GM21717 (cell line): Measurements from ENCODE around the gene OR4C45.
"Not testable (repeated sequence)": the region's sequence is repeated elsewhere in the genome, so short reads cannot be mapped to it uniquely, and the experiment has no call there.

ENCODE experiments used
- ATAC-seq: cut with Tn5 transposase; IDR thresholded peaks from one replicate; pipeline ENCODE4 v1.9.1; 2021; ENCODE audit warnings: mild to moderate bottlenecking, moderate library complexity; ENCODE audit not compliant: unreplicated experiment

The OR4C45 gene

DNA sequence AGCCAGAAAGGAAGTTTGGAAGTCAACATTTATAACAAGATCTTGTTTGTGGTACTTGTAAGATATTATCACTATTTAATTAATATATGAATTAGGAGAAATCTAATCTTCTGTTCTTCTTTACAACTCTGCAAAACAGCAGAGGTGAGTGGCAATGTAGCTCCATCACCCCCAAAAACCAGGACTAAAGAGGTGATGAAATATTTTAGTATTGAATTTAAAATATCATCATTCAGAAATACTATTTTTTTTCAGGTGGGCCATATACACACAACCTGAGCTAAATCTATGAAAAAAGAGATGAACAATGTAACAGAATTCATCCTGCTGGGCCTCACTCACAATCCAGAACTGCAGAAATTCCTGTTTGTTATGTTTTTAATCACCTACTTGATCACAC, at the start of gene OR4C45:
OR4C45 (plus strand) TSS at position 301 of the 400 bp plus-strand sequence.
- no peak for ATAC-seq

- peak; percentile 62 for ATAC-seq
These were observed 37.1 kb upstream of the OR4C45 start for GRCh38 chr11:49995565-49995964.

DNA sequence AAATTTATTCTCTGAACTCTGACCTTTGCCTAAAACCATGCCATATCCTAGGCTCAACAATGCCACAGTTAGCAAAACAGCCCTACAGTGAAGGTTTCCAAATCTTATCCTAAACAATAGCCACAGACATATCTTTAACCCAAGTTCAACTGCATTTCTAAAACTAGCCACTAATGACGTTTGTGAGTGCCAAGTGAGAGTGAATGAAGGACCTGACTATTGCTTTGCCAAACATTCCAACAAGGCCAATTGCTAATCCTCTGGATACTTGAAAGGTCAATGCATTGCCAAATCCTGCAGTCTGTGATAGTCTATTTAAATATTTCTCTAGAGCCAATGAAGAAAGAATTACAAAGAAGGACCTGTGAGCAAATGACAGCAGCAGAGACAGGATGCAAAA, 2.5 kb upstream of the OR4C45 start:
- ATAC-seq: no peak

DNA sequence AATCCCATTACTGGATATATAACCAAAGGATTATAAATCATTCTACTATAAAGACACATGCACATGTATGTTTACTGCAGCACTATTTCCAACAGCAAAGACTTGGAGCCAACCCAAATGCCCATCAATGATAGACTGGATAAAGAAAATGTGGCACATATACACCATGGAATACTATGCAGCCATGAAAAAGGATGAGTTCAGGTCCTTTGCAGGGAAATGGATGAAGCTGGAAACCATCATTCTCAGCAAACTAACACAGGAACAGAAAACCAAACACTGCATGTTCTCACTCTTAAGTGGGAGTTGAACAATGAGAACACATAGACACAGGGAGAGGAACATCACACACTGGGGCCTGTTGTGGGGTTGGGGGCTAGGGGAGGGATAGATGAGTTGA, 3.6 kb downstream of the OR4C45 start:
- ATAC-seq: not testable (repeated sequence)

- ATAC-seq: no peak
These were observed 4.6 kb downstream of the OR4C45 start for GRCh38 chr11:50037251-50037650.

DNA sequence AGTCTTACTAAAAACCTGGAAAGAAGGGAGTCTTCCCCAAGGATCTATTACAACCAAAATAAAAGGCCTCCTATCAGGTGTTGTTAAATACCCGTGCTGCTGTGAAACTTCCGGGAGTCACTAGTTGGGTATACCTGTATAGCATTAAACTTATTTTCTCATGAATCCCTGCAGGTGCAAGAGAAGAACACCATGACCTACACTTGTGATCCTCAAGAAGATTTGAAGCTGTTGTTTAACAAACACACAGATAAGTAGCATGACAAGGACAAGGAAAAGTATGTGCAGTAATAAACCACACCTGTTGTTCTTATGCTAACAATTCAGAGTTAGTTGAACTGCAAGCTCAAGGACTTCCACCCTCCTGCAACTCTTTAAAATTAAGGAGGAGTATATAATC, 12.0 kb downstream of the OR4C45 start:
- no peak for ATAC-seq

- not testable (repeated sequence) for ATAC-seq
These were observed 30.4 kb downstream of the OR4C45 start for GRCh38 chr11:50063056-50063455.

GRCh38 chr11:50070389-50070788, 37.7 kb downstream of the OR4C45 start:
- no peak for ATAC-seq

DNA sequence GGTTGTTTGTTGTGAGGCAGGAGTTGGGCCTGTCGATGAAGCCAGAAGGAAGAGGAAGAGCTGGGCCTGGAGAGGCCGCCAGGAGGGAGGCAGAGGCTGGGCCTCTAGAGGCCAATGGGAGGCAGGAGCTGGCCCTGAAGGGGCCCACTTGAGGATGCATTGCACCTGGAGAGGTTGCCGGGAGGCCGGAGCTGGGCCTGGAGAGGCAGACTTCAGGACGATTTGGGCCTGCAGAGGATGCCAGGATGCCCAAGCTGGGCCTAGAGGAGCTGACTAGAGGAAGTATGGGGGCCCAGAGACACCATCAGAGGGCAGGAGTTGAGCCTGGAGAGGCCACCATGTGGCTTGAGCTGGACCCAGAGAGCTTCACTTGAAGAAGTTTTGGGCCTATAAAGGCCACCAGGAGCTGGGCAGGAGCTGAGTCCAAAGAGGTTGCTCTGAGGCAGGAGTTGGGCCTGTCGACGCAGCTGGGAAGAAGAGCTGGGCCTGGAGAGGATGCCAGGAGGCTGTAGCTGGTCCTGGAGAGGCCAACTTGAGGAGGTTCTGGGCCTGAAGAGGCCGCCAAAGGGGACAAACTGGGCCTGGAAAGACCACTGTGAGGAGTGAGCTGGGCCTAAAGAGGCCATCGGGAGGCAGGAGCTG, 39.0 kb downstream of the OR4C45 start:
- ATAC-seq: no peak

GRCh38 chr11:50072226-50073112, 39.8 kb downstream of the OR4C45 start:
- ATAC-seq: no peak

DNA sequence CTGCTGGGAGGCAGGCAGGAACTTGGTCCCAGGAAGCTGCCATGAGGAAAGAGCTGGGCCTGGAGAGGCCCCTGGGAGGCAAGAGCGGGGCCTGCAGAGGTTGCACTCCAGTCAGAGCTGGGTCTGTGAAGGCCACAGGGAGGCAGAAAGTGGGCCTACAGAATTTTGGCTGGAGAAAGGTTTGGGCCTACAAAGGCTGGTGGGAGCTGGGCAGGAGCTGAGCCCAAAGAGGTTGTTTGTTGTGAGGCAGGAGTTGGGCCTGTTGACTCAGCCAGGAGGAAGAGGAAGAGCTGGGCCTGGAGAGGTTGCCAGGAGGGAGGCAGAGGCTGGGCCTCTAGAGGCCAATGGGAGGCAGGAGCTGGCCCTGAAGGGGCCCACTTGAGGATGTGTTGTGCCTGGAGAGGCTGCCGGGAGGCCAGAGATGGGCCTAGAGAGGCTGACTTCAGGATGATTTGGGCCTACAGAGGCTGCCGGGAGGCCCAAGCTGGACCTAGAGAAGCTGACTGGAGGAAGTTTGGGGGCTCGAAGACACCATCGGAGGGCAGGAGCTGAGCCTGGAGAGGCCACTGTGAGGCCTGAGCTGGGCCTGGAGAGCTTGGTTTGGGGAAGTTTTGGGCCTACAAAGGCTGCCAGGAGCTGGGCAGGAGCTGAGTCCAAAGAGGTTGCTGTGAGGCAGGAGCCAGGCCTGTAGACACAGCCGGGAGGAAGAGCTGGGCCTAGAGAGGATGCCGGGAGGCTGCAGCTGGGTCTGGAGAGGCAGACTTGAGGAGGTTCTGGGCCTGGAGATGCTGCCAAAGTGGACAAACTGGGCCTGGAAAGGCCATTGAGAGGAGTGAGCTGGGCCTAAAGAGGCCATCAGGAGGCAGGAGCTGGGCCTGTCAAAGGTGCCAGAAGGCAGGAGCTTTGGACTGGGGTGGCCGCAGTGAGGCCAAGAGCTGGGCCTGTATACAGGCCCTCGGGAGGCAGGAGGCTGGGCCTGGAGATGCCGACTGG, 40.7 kb downstream of the OR4C45 start:
- no peak for ATAC-seq

DNA sequence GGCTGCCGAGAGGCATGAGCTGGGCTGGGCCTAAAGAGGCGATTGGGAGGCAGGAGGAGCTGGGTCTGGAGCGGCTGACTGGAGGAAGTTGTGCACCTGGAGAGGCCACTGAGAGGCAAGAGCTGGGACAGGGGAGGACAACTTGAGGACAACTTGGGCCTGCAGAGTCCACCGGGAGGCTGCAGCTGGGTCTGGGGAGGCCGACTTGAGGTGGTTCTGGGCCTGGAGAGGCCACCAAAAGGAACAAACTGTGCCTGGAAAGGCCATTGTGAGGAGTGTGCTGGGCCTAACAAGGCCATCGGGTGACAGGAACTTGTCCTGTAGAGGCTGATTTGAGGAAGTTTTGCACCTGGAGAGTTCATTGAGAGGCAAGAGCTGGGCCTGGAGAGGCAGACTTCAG, 41.5 kb downstream of the OR4C45 start:
- no peak for ATAC-seq

- ATAC-seq: no peak
These were observed 43.2 kb downstream of the OR4C45 start for GRCh38 chr11:50075856-50076255.

- no peak for ATAC-seq
These were observed 44.9 kb downstream of the OR4C45 start for GRCh38 chr11:50077526-50077925.

DNA sequence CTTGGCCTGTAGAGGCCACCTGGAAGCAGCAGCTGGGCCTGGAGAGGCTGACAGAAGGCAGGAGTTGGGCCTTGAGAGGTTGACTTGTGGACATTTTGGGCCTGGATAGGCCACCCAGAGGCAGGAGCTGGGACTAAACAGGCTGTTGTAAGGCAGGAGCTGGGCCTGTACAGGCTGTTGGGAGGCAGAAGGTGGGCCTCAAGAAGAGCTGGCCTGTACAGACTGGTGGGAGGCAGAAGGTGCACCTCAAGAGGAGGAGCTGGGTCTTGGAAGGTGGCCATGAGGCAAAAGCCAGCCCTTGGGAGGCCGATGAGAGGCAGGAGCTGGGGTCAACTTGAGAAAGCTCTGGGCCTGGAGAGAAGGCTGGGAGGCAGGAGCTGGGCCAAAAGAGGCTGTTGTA, 45.3 kb downstream of the OR4C45 start:
- ATAC-seq: no peak

DNA sequence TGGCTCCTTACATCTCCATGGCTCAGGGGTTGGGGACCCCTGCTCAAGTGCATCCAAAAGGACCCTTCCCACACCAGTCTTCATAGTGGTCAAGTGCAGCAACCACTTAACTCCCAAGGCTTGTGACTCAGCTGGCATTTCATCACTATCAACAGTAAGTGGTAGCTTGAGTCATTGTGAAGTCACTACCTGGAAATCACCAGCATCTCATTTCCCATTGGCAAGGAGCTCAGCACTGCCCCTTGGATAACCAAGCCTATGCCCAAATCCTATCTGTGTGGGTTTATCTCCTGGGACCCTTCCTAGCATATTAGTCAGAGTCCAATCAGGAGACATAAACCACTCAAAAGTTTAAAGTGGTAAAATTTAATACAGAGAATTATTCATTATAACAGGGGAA, 46.3 kb downstream of the OR4C45 start:
- ATAC-seq: not testable (repeated sequence)

DNA sequence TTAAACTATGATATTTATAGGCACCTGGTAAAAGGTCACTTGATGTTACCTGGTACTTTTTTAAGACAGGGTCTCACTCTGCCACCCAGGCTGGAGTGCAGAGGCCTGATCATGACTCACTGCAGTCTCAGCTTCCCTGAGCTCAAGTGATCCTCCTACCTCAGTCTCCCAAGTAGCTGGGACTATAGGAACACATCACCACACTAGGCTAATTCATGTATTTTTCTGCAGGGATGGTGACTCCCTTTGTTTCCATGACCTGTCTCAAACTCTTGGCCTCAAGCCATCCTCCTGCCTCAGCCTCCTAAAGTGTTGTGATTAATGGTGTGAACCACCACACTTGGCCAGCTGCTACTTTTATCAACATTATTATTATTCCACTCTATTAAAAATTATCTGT, 47.6 kb downstream of the OR4C45 start:
- ATAC-seq: no peak
